Ovary (tissue), 3 donors: Measurements from ENCODE around the gene FHOD3.

ENCODE experiments used
- CTCF ChIP-seq, 3 donors: fragments of 450-650 bp in 2 of 3; fragments of 200-600 bp in 1 of 3; IDR thresholded peaks; one replicate each; pipeline versions ENCODE4 v1.5.1 to v1.8.0; 2016 to 2022; ENCODE audit warnings: antibody characterized with exemption in 3 of 3, mild to moderate bottlenecking in 1 of 3
- POLR2A ChIP-seq: fragments of 450-650 bp; IDR thresholded peaks from one replicate; pipeline ENCODE4 v1.6.1; 2017; ENCODE audit warnings: antibody characterized with exemption, mild to moderate bottlenecking, moderate library complexity
- donor health status: DM: no; HTN: no; CAD: no.

- TF ChIP-seq POLR2A (no peak), CTCF (IDR thresholded peaks at IDR 0.05) (no peak)
Observed at GRCh38 chr18:36522509-36522908, 225.0 kb downstream of the FHOD3 start.
